Coronary artery (tissue), 2 donors: Measurements from ENCODE around the gene DR1.
"Not testable (repeated sequence)": the region's sequence is repeated elsewhere in the genome, so short reads cannot be mapped to it uniquely, and the experiment has no call there.

Experiments used
- DNase-seq: peaks from one replicate; pipeline ENCODE4 v3.0.0-alpha.2; 2017; ENCODE audit warnings: low spot score
- H3K27ac ChIP-seq, 2 donors: fragments of 200-600 bp; sonication (generic); one replicate each; pipeline ENCODE4 v1.5.1; 2016 to 2019
- H3K4me3 ChIP-seq: fragments of 200-600 bp; sonication (generic); 2 replicates; pipeline ENCODE4 v1.5.1; 2016; ENCODE audit warnings: mild to moderate bottlenecking, moderate library complexity
- TF ChIP-seq, protein P1 (sequence below): fragments of 200-600 bp; sonication (generic); IDR thresholded peaks from one replicate; pipeline ENCODE4 v1.5.1; 2019; ENCODE audit warnings: antibody characterized with exemption

DR1 gene

DNA sequence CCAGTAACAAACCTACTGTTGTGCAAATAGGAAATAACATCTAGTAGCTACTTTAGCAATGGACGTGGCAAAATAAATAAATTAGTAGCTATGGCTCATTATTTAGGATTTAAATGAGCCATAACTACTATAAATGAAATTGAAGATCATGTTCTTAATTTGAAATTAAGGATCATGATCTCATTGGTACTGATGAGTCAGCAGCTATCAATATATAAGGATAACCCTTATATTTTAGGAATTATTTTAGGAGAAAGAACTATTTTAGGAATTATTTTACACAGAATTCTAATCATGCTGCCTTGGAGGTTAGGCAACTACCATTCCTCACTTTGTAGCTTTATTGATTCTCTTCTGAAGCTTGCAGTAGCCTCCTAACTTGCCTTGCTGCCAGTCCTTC is 24.0 kb downstream of the DR1 start:
- Histone ChIP-seq H3K27ac (no peak overlapping the region), H3K4me3 (no peak overlapping the region)
- TF ChIP-seq, protein P1, sequence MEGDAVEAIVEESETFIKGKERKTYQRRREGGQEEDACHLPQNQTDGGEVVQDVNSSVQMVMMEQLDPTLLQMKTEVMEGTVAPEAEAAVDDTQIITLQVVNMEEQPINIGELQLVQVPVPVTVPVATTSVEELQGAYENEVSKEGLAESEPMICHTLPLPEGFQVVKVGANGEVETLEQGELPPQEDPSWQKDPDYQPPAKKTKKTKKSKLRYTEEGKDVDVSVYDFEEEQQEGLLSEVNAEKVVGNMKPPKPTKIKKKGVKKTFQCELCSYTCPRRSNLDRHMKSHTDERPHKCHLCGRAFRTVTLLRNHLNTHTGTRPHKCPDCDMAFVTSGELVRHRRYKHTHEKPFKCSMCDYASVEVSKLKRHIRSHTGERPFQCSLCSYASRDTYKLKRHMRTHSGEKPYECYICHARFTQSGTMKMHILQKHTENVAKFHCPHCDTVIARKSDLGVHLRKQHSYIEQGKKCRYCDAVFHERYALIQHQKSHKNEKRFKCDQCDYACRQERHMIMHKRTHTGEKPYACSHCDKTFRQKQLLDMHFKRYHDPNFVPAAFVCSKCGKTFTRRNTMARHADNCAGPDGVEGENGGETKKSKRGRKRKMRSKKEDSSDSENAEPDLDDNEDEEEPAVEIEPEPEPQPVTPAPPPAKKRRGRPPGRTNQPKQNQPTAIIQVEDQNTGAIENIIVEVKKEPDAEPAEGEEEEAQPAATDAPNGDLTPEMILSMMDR = no peak
- DNase-seq = no peak

DNA sequence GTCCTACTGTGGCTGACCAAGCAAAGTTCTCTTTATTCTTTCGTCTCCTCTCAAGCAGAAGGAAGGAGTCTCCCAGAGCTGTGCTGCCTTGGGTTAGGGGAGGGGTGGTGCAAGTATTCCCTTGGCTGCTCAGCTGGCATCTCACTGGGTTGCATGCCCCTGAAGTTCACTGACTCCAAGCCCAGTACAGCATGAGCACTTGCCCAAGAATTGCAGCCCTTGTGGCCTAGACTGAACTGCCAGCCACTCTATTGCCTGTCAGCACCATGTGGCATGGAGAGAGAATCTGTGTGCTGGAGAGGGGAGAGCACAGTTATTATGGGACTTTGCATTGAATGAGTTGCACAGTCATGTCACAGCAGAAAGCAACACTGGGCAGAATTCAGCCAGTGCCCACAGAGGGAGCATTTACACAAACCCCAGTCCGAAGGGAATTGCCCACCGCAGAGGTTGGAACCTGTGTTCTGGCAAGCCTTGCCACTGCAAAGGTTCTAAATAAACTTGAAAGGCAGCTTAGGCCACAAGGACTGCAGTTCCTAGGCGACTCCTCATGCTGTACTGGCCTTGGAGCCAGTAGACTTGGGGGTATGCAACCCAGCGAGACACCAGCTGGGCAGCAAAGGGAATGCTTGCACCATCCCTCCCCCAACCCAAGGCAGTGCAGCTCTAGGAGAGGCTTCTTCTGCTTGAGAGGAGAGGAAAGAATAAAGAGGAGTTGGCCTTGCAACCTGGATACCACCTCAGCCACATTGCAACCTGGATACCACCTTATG is 28.8 kb downstream of the DR1 start:
- TF ChIP-seq, protein P1 = no peak
- no peak overlapping the region for H3K4me3 ChIP-seq
- H3K27ac ChIP-seq = no peak overlapping the region
- DNase-seq = no peak

DNA sequence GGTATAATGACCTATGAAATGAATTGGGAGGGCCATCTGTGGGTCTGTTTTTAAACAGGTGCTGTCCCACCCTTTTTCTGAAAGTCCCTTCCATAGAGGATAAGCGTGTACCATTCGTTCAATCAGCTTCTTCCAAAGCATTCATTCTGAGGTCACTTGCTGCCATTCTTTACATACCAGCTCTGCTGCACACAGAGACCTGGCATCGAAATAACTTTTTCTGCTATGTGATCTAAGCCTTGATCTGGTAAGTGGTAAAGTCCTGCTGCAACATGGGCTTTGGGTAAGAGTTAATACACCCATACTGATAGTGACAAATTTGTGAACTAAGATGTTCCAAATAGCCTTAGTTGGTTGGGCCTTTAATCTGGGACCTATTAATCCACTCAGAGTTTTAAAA is 38.9 kb downstream of the DR1 start:
- TF ChIP-seq, protein P1 = no peak
- H3K4me3 ChIP-seq = no peak overlapping the region
- no peak overlapping the region for H3K27ac ChIP-seq
- DNase-seq = no peak

DNA sequence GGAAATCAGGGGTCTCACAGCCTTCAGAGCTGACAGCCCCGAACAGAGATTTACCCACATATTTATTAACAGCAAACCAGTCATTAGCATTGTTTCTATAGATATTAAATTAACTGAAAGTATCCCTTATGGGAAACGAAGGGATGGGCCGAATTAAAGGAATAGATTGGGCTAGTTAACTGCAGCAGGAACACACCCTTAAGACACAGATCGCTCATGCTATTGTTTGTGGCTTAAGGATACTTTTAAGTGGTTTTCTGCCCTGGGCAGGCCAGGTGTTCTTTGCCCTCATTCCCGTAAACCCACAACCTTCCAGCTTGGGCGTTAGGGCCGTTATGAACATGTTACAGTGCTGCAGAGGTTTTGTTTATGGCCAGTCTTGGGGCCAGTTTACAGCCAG is 40.6 kb downstream of the DR1 start:
- not testable (repeated sequence) for H3K4me3 ChIP-seq, DNase-seq, H3K27ac ChIP-seq

DNA sequence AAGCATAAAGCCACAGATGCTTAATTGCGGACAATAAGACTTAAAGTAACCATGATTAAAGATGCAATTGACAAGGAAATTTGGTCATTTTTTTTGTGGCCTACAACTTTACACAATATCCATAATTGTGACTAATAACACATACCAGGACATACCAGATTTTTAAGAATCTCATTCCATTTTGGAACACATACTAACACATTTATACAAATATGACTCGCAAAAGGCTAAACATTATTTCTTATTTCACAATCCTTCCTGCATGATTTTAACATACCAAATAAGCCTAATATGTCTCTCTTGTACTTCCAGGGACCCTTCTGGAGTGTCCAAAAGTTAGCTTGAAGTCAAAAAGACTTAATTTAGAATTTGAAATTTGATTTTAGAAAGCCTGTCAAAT is 48.8 kb downstream of the DR1 start:
- no peak overlapping the region for H3K27ac ChIP-seq
- H3K4me3 ChIP-seq = no peak overlapping the region
- no peak for DNase-seq
- TF ChIP-seq, protein P1 = no peak

DNA sequence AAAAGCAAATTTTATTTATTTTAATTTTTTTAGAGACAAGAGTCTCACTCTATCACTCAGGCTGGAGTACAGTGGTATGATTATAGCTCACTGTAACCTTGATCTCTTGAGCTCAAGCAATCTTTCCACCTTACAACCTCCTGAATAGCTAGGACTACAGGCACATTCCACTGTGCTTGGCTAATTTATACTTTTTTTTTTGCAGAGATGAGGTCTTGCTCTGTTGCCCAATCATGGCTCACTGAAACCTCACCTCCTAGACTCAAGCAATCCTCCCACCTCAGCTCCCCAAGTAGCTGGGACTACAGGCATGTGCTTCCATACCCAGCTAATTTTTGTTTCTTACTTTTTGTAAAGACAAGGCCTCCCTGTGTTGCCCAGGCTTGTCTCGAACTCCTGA is 49.5 kb downstream of the DR1 start:
- no peak for DNase-seq
- TF ChIP-seq, protein P1 = no peak
- H3K4me3 ChIP-seq = no peak overlapping the region
- H3K27ac ChIP-seq = no peak overlapping the region

DNA sequence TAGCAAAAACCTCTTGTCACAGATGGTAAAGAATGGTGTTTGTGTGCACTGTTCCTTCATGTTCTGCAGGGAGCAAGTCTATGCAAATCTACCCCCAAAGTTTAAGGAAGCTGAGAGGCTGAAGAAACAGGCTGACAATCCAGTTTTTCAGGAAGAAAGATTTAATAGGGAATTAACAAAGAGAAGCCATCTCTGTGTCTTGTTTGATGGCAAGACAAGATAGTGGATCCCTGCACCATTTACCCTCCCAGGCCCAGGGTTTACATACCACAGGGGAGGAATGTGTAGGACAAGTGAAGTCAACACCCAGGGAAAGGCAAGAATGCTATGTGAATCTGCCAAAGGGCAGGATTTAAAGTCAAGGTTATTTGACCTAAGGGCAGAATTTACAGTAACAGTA is 54.1 kb downstream of the DR1 start:
- no peak overlapping the region for H3K27ac ChIP-seq
- DNase-seq = no peak
- TF ChIP-seq, protein P1 = no peak

More for the DNA sequence above, 54.1 kb downstream of the DR1 start:
- no peak overlapping the region for H3K4me3 ChIP-seq
